GM19468 (cell line): ENCODE data around the gene UBAP2.

Experiments used
- ATAC-seq: cut with Tn5 transposase; IDR thresholded peaks from one replicate; pipeline ENCODE4 v1.9.1; 2021; ENCODE audit warnings: mild to moderate bottlenecking, moderate library complexity, moderate number of reproducible peaks; ENCODE audit not compliant: unreplicated experiment; ENCODE audit errors: extremely low read depth

UBAP2 gene

DNA sequence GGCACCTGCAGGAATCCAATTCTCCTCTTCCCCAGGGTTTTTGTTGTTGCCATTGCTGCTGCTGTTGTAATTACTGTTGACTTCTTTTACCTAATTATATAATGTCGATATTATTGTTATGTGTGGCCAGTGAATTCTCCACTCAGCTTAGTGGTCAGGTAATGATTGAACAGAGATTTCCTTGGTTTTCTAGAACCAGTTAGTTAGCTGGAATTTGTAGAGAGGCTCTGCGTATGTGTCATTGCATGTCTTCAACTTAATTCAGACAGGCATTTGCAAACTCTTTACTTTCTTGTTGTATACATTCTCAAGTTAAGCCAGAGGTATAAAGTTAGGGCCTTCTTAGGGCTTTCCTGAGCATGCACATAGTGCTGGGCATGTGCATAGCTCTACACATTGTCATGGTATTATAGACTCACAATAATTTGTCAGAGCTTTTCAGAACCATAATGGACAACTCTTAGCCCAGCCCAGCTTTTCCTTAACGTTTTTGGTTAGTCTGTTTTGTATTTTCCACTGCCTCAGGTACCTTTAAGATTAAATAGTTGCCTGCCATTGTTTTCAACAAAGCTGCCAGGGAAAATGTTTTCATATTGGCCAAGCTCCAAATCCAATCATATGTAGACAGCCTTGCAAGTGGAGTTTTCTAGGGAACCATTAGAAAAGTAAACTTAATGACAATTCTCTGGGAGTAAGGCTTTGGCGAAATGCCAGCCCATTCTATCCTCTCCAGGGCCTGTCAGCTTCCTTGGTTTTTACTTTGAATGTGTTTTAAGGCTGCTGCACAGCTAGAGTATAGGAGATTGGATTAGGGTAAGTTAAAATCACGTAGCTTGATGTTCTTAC lies 163.6 kb downstream of the UBAP2 start:
- no peak for ATAC-seq

DNA sequence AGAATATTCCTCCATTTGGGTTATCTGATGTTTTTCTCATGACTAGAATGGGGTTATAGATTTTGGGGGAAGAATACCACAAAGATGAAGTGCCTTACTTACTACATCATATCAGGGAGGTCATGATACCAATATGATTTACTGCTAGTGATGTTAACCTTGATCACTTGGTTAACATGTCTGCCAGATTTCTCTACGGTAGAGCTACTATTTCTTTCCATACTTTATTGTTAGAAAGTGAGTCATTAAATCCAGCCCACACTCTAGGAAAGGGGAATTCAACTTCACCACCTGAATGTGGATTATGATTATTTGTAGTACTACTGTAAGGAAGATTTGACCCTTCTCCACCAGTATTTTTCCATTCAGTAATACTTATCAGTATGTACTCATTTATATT lies 167.1 kb downstream of the UBAP2 start:
- no peak for ATAC-seq

DNA sequence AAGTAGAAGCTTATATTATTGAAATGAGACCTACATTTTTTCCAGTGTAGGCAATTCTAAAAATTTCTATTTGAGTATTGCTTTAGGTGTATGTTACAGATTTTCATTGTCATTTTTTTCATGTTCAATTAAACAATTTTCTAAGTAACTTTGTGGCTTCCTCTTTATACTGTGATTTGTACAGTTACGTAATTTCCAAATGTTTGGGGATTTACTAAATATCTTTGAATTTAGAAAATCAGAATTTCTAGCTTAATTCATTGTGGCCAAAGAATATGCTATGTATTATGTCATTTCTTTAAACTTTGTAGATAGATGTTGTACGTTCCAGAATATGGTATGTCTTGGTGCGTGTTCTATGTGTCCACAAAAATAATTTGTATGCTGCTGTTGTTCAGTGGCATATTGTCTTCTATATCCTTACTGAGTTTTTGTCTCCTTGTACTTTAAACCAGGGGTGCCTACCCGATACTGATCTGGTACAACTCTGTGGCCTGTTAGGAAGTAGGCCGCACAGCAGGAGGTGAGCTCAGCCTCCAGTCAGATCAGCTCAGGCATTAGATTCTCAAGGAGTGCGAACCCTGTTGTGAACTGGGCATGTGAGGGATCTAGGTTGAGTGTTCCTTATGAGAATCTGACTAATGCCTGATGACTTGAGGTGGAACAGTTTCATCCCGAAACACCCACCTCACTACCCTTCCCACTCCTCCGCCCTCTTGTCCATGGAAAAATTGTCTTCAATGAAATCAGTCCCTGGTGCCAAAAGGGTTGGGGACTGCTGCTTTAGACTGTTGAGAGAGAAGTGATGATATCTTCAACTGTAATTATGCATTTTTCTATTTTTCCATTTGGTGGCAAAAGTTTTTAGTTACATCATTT lies 168.2 kb downstream of the UBAP2 start:
- ATAC-seq: no peak

DNA sequence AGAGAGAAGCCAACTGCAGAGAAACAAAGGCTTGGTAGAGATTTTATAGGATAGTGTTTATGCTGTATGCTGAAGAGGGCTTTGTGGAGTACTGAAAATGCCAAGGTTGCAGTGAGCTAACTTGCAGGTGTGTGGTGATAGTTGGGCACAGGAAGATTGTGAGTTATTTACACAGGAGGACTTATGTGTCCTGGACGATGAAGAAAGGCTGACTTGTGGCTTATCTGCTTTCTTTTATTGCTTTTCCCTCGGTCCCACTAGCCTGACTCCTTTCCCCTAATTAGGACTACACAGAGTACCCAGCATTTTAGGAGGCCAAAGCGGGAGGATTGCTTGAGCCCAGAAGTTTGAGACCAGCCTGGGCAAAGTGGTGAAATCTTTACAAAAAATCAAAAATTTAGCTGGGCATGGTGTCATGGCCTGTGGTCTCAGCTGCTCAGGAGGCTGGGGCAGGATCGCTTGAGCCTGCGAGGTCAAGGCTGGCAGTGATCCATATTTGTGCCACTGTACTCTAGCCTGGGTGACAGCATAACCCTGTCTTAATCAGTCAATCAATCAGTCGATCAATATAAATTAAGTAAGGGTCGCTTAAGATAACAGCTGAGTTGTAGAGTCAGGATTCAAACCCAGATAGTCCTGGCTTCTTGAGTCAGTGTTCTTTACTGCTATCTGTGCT lies 169.9 kb downstream of the UBAP2 start:
- ATAC-seq: no peak

DNA sequence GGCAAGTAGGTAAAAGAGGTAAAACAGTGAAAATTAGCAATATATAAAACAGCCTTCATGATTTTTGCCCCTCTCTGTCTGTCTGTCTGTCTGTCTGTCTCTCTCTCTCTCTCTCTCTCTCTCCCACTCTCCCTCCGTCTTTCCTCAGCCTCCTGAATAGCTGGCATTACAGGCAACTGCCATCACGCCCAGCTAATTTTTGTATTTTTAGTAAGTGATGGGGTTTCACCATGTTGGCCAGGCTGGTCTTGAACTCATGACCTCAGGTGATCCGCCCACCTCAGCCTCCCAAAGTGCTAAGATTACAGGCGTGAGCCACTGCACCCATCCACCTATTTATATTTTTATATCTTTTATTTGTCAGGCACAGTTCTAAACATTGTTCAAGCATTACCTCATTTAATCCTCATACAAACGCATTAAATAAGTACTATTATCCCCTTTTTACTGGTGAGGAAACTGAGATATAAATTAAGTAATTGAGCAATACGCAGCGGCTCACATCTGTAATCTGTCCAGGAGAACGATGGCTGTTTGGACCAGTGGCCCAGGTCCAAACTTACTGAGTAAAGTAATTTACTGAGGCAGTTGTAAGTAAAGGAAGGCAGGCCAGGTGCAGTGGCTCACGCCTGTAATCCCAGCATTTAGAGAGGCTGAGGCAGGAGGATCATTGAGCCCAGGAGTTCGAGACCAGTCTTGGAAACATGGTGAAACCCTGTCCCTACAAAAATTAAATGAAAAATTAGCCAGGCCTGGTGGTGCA lies 170.8 kb downstream of the UBAP2 start:
- ATAC-seq: no peak
